Kidney (tissue), 14 donors: ENCODE data around the gene YJU2. TPM values are rescaled to one million over a fixed set of nuclear protein-coding genes. Genes with fewer than 3 reads are reported as not detected.

Experiments used
- DNase-seq, 5 donors: peaks; one replicate each; pipeline ENCODE4 v3.0.0-alpha.2; 2013 to 2020
- FAIRE-seq: peaks from 2 replicates; lab custom pipeline; 2012; peaks lifted over from hg19 to GRCh38; lab: Jason Lieb, UNC
- H3K27ac ChIP-seq, 2 donors: one replicate each; pipeline ENCODE4 v1.7.0; 2013; ENCODE audit warnings: low read depth in 2 of 2, low read length in 2 of 2, inconsistent platforms in 1 of 2
- H3K27me3 ChIP-seq: one replicate; pipeline ENCODE4 v1.7.1; 2013; ENCODE audit warnings: low read length, inconsistent platforms; ENCODE audit not compliant: control insufficient read depth, insufficient read depth
- H3K36me3 ChIP-seq, 3 donors: one replicate each; pipeline versions ENCODE4 v1.7.0 to v1.7.1; 2013; ENCODE audit warnings: low read length in 3 of 3, control low read depth in 1 of 3, inconsistent platforms in 1 of 3; ENCODE audit not compliant: insufficient read depth in 3 of 3, control insufficient read depth in 2 of 3
- H3K4me1 ChIP-seq, 3 donors: one replicate each; pipeline versions ENCODE4 v1.7.0 to v1.7.1; 2013; ENCODE audit warnings: low read length in 3 of 3, inconsistent platforms in 1 of 3, low read depth in 1 of 3; ENCODE audit not compliant: control insufficient read depth in 2 of 3, insufficient read depth in 2 of 3
- H3K4me3 ChIP-seq, 3 donors: one replicate each; pipeline versions ENCODE4 v1.7.0 to v1.8.1; 2013; ENCODE audit warnings: low read length in 3 of 3, control low read depth in 1 of 3, inconsistent platforms in 1 of 3
- H3K9ac ChIP-seq, 3 donors: one replicate each; pipeline versions ENCODE4 v1.7.0 to v1.7.1; 2013; ENCODE audit warnings: low read length in 3 of 3, control low read depth in 1 of 3, inconsistent platforms in 1 of 3
- H3K9me3 ChIP-seq, 3 donors: one replicate each; pipeline versions ENCODE4 v1.7.0 to v1.7.1; 2013; ENCODE audit warnings: low read length in 3 of 3, control low read depth in 1 of 3, inconsistent platforms in 1 of 3; ENCODE audit not compliant: control insufficient read depth in 2 of 3, insufficient read depth in 1 of 3
- CTCF ChIP-seq: IDR thresholded peaks from 3 replicates; pipeline ENCODE4 v1.5.1; 2012; ENCODE audit warnings: mild to moderate bottlenecking, moderate library complexity, borderline replicate concordance; ENCODE audit not compliant: insufficient read depth; ENCODE audit errors: extremely low read depth
- intact Hi-C: fragments of 100-400 bp; cut with DNase I; formaldehyde crosslinking; loops from one replicate; pipeline ENCODE4 v1.11.1; 2022
- polyA plus RNA-seq: library from polyadenylated mRNA; stranded (reverse); fragments of 350-450 nt; fragmentation: Illumina TruSeq; extraction: RNeasy Lipid Tissue Mini Kit (QIAGEN cat#74804); gene quantifications from one replicate; pipeline ENCODE4 v1.2.3, GENCODE V29; 2014; ENCODE audit warnings: low read depth, low replicate concordance; ENCODE audit not compliant: insufficient read depth
- total RNA-seq: library from RNA; stranded (reverse); fragmentation: NEBNext Ultra II Directional; extraction: Animal tissue kit (Norgen Biotek cat#: 25700); gene quantifications from one replicate; pipeline ENCODE4 v1.2.1, GENCODE V29; 2021
- donor health status: control.
- donor health status: control.
- donor health status: control.
- donor health status: control.
- donor health status: control.
- donor health status: DM: yes; HTN: yes; CAD: no.
- donor health status: Normal renal cell carcinoma (clear cell type).

YJU2 gene
- total and polyA plus RNA-seq, 2 donors from 2014 or later, result 22.5 to 26.0 TPM

- no peak for FAIRE-seq
- Histone ChIP-seq H3K27ac (no peak overlapping the region), H3K9ac (no peak overlapping the region), H3K9me3 (no peaks in the 10 kb centered on the region), H3K4me1 (no peaks in the 10 kb centered on the region), H3K36me3 (no peaks in the 10 kb centered on the region), H3K27me3 (no peaks in the 10 kb centered on the region), H3K4me3 (no peak overlapping the region)
- no peak for TF ChIP-seq CTCF
- DNase-seq, result no peak
- intact Hi-C loops, result no loop called here
Observed at GRCh38 chr19:4301590-4302242, 54.8 kb downstream of the YJU2 start.

GRCh38 chr19:4302243-4302640 is 55.4 kb downstream of the YJU2 start, which contains the start of gene TMIGD2:
Gene TMIGD2, minus strand, starts transcription at chr19:4302389. Its CDS starts 4 bp downstream, at chr19:4302385.
- H3K27me3 ChIP-seq, result no peaks in the 10 kb centered on the region
- H3K9ac ChIP-seq, result no peak within 1 kb of the TSS
- intact Hi-C loops, result no loop called here
- no peaks in the 10 kb centered on the region for H3K36me3 ChIP-seq
- no peak for DNase-seq
- no peak within 1 kb of the TSS for H3K4me3 ChIP-seq
- no peaks in the 10 kb centered on the region for H3K9me3 ChIP-seq
- no peak within 1 kb of the TSS for H3K27ac ChIP-seq
- no peaks in the 10 kb centered on the region for H3K4me1 ChIP-seq
- no peak for FAIRE-seq
- TF ChIP-seq CTCF, result no peak

GRCh38 chr19:4303819-4304537 is 57.1 kb downstream of the YJU2 start:
- H3K9me3 ChIP-seq, result no peaks in the 10 kb centered on the region
- no peaks in the 10 kb centered on the region for H3K36me3 ChIP-seq
- no peak overlapping the region for H3K4me3 ChIP-seq
- TF ChIP-seq CTCF, result no peak
- DNase-seq (no peak), FAIRE-seq (no peak)
- no peak overlapping the region for H3K27ac ChIP-seq
- no peaks in the 10 kb centered on the region for H3K4me1 ChIP-seq
- no peak overlapping the region for H3K9ac ChIP-seq
- H3K27me3 ChIP-seq, result no peaks in the 10 kb centered on the region
- intact Hi-C loops, result no loop called here
